ENCODE data around the gene EHBP1L1. TPM values are rescaled to one million over a fixed set of nuclear protein-coding genes. Genes with fewer than 3 reads are reported as not detected.

Gene EHBP1L1
- total RNA-seq, 1 experiment from 2014 or later, result 105 TPM

GRCh38 chr11:65559535-65559934, 16.3 kb upstream of the EHBP1L1 start:
- Histone ChIP-seq H3K27ac (ENCODE audit: low read depth, low read length) (peak overlapping the region; percentile 99), H3K4me3 (replicated peaks in 1 of 2; ENCODE audit: low read depth in 1 of 2, low read length in 2 of 2) (peak overlapping the region; percentile 64 to 68), H3K9me2 (ENCODE audit: insufficient read depth) (no peaks in the 10 kb centered on the region), H2AFZ (ENCODE audit: low read depth, low read length, poor library complexity, severe bottlenecking) (no peak overlapping the region), H3K9me3 (ENCODE audit: control insufficient read depth in 1 of 2, insufficient read depth in 1 of 2, low read depth in 1 of 2, low read length in 2 of 2) (no peaks in the 10 kb centered on the region), H3K27me3 (ENCODE audit: insufficient read depth, low read length) (no peaks in the 10 kb centered on the region), H4K20me1 (ENCODE audit: insufficient read depth) (no peaks in the 10 kb centered on the region), H3K4me1 (ENCODE audit: control insufficient read depth in 1 of 2, insufficient read depth in 2 of 2, low read length in 2 of 2) (peaks cover 79 to 94% of the 10 kb centered on the region in 2 experiments), H3K9ac (ENCODE audit: low read length) (peak overlapping the region; percentile 83), H3K36me3 (ENCODE audit: control insufficient read depth in 1 of 2, insufficient read depth in 2 of 2, low read length in 2 of 2) (no peaks in the 10 kb centered on the region), H3K4me2 (ENCODE audit: low read length) (peak overlapping the region; percentile 96), H3K79me2 (ENCODE audit: insufficient read depth, low read length) (peaks cover 22% of the 10 kb centered on the region)
- CTCF ChIA-PET, result interaction anchor here (1.0 to 4.5 kb wide), 7 partner anchors 11 to 300 kb away, joined by 3 to 29 read pairs (median 5); partner anchors contain the start of genes FAM89B, MUS81 and ZNRD2
- BruUV-seq (replicated peaks), result TSS peak; percentile 54
- intact Hi-C loops (cut with micrococcal nuclease), result no loop called here
- RAD21 ChIA-PET (ENCODE audit: low non-redundant PET in 1 of 2, low total read pairs in 2 of 2, uncharacterized antibody in 2 of 2, unreplicated experiment in 2 of 2), result interaction anchor here (1.8 to 2.2 kb wide), 4 partner anchors 9 to 19 kb away, joined by 5 to 9 read pairs (median 6); partner anchors contain the start of gene FAM89B (in 1 of the 2)
- POLR2A ChIA-PET, result interaction anchor here (0.7 to 2.7 kb wide), 8 partner anchors 11 to 137 kb away, joined by 3 to 17 read pairs (median 4); partner anchors contain the start of genes FAM89B, MALAT1, NEAT1 and ZNRD2
- DNase-seq (ENCODE audit: low read depth, low spot score), result no peak
- TF ChIP-seq YY1 (IDR thresholded peaks at IDR 0.05; ENCODE audit: extremely low read depth, insufficient replicate concordance, low read depth, low read length) (no peak), REST (IDR thresholded peaks at IDR 0.05; ENCODE audit: low read depth) (no peak), CBX3 (IDR thresholded peaks at IDR 0.05; ENCODE audit: low read depth) (no peak), EGR1 (IDR thresholded peaks at IDR 0.05; ENCODE audit: low read depth) (no peak)
- peak; percentile 10 for ATAC-seq
